K562 (cell line): Measurements from ENCODE around the gene SLC1A3. TPM values are rescaled to one million over a fixed set of nuclear protein-coding genes. Genes with fewer than 3 reads are reported as not detected.

Source experiments
- ATAC-seq: fragments of 200-7000 bp; cut with Tn5 transposase; 3 replicates; pipeline ENCODE4 v1.9.1; 2020; ENCODE audit warnings: moderate library complexity
- BruUV-seq: library from RNA; stranded (reverse); fragments of 400-500 nt; replicated peaks from 2 replicates; lab custom pipeline; 2021; lab: Mats Ljungman, UMichigan
- CTCF ChIA-PET: fragments of 300-600 bp; formaldehyde crosslinking; extraction: SDS; loops from one replicate; lab custom pipeline; 2021; ENCODE audit warnings: low intra/inter-chr PET ratio; lab: Yijun Ruan, JAX
- POLR2A ChIA-PET: fragments of 300-600, 350-650 bp; sonication (Branson Sonifier 250); formaldehyde crosslinking; extraction: SDS; loops from one replicate; lab custom pipeline; 2021; ENCODE audit warnings: antibody characterized with exemption, inconsistent platforms; lab: Yijun Ruan, JAX
- DNase-seq, 4 experiments: peaks; one replicate each; pipeline versions ENCODE4 v3.0.0 to v3.0.0-alpha.2; 2011 to 2018; ENCODE audit warnings: low spot score in 3 of 4, mixed read lengths in 3 of 4; ENCODE audit errors: extremely low read depth in 1 of 4
- FAIRE-seq: peaks from 2 replicates; lab custom pipeline; 2011; peaks lifted over from hg19 to GRCh38; lab: Jason Lieb, UNC
- H2AFZ ChIP-seq: 2 replicates; pipeline ENCODE4 v1.6.0; 2011; ENCODE audit warnings: low read depth, low read length, control low read depth, inconsistent platforms
- H3K27ac ChIP-seq: fragments of 200-600 bp; 3 replicates; pipeline ENCODE4 v1.8.0; 2011; ENCODE audit warnings: low read depth, mild to moderate bottlenecking, control low read depth, inconsistent platforms, low read length, moderate library complexity, mixed read lengths; ENCODE audit errors: extremely low read depth
- H3K27me3 ChIP-seq, 2 experiments: fragments of 300-600 bp in 1 of 2; 2 replicates in 1 of 2; 3 replicates in 1 of 2; pipeline versions ENCODE4 v1.6.0 to v1.8.0; 2011; ENCODE audit warnings: inconsistent platforms in 2 of 2, low read length in 2 of 2, mild to moderate bottlenecking in 1 of 2, mixed read lengths in 1 of 2, moderate library complexity in 1 of 2; ENCODE audit not compliant: control insufficient read depth in 2 of 2, insufficient read depth in 2 of 2
- H3K36me3 ChIP-seq: fragments of 300-600 bp; 3 replicates; pipeline ENCODE4 v1.8.0; 2011; ENCODE audit warnings: mild to moderate bottlenecking, low read length, inconsistent platforms; ENCODE audit not compliant: control insufficient read depth, insufficient read depth
- H3K4me1 ChIP-seq, 2 experiments: fragments of 200-600 bp in 1 of 2; replicated peaks in 1 of 2; 2 replicates in 1 of 2; 3 replicates in 1 of 2; pipeline versions ENCODE4 v1.5.1 to v1.8.0; 2011; ENCODE audit warnings: inconsistent platforms in 2 of 2, low read length in 2 of 2, mild to moderate bottlenecking in 1 of 2, mixed read lengths in 1 of 2, moderate library complexity in 1 of 2; ENCODE audit not compliant: control insufficient read depth in 2 of 2, insufficient read depth in 2 of 2
- H3K4me2 ChIP-seq: 2 replicates; pipeline ENCODE4 v1.6.1; 2011; ENCODE audit warnings: low read length, control low read depth, inconsistent platforms, mixed read lengths; ENCODE audit not compliant: insufficient read depth
- H3K4me3 ChIP-seq: fragments of 200-600 bp; sonication (generic), shearing (Covaris generic); 2 replicates; pipeline ENCODE4 v1.5.1; 2016; ENCODE audit warnings: control low read depth, inconsistent platforms
- H3K79me2 ChIP-seq: fragments of 200-600 bp; 3 replicates; pipeline ENCODE4 v1.8.0; 2011; ENCODE audit warnings: low read length, inconsistent platforms; ENCODE audit not compliant: control insufficient read depth, insufficient read depth
- H3K9ac ChIP-seq, 2 experiments: 2 replicates each; pipeline versions ENCODE4 v1.6.0 to v1.6.1; 2011; ENCODE audit warnings: low read depth in 2 of 2, low read length in 2 of 2, control low read depth in 1 of 2, inconsistent platforms in 1 of 2, mild to moderate bottlenecking in 1 of 2, mixed read lengths in 1 of 2; ENCODE audit not compliant: insufficient read depth in 1 of 2
- H3K9me1 ChIP-seq: one replicate; pipeline ENCODE4 v1.6.0; 2011; ENCODE audit warnings: inconsistent platforms, mild to moderate bottlenecking, low read length, moderate library complexity; ENCODE audit not compliant: control insufficient read depth, insufficient read depth
- H3K9me3 ChIP-seq: replicated peaks from 2 replicates; pipeline ENCODE4 v1.5.1; 2011; ENCODE audit warnings: low read depth, low read length, inconsistent platforms; ENCODE audit not compliant: control insufficient read depth, insufficient read depth
- H4K20me1 ChIP-seq: replicated peaks from 2 replicates; pipeline ENCODE4 v1.6.1; 2011; ENCODE audit warnings: low read length, inconsistent platforms, mixed read lengths; ENCODE audit not compliant: control insufficient read depth, insufficient read depth
- ERF ChIP-seq: fragments of 450-650 bp; formaldehyde crosslinking; IDR thresholded peaks from 2 replicates; pipeline ENCODE4 v1.4.0; 2020; ENCODE audit warnings: mild to moderate bottlenecking, mixed read lengths
- ESRRA ChIP-seq: fragments of 450-650 bp; IDR thresholded peaks from 2 replicates; pipeline ENCODE4 v1.6.1; 2014; ENCODE audit warnings: low read depth, mild to moderate bottlenecking, moderate library complexity, borderline replicate concordance
- FUS ChIP-seq: fragments of 200-400 bp; formaldehyde crosslinking; optimal IDR thresholded peaks from 2 replicates; pipeline ENCODE3; 2017; ENCODE audit warnings: low read depth, low read length
- MEF2D ChIP-seq: conservative IDR thresholded peaks from 2 replicates; pipeline ENCODE4 v1.6.1; 2016; ENCODE audit warnings: low read depth, missing genetic modification characterization, missing compliant biosample characterization
- MTA3 ChIP-seq: fragments of 450-650 bp; formaldehyde crosslinking; IDR thresholded peaks from 2 replicates; pipeline ENCODE4 v1.6.1; 2017; ENCODE audit warnings: mild to moderate bottlenecking, borderline replicate concordance
- NR1H2 ChIP-seq: sonication (generic); formaldehyde crosslinking; IDR thresholded peaks from 2 replicates; pipeline ENCODE4 v1.4.0; 2020; ENCODE audit warnings: mild to moderate bottlenecking, missing genetic modification reagents
- ZBTB1 ChIP-seq: sonication (generic); formaldehyde crosslinking; IDR thresholded peaks from 2 replicates; pipeline ENCODE4 v1.8.1; 2023; ENCODE audit warnings: missing genetic modification reagents, low read depth, mild to moderate bottlenecking, borderline replicate concordance
- ZKSCAN1 ChIP-seq: fragments of 150-350 bp; IDR thresholded peaks from 2 replicates; pipeline ENCODE4 v1.6.1; 2016; ENCODE audit warnings: low read depth, low read length
- ZNF146 ChIP-seq: IDR thresholded peaks from one replicate; pipeline ENCODE4 v1.6.1; 2018; ENCODE audit warnings: missing compliant biosample characterization; ENCODE audit not compliant: unreplicated experiment
- ZNF217 ChIP-seq: sonication (generic); formaldehyde crosslinking; IDR thresholded peaks from 2 replicates; pipeline ENCODE4 v1.8.0; 2022; ENCODE audit warnings: mild to moderate bottlenecking, missing genetic modification reagents
- ZNF354B ChIP-seq: fragments of 250-450 bp; sonication (Bioruptor Pico); IDR thresholded peaks from 2 replicates; pipeline ENCODE4 v1.4.0; 2020
- ZNF778 ChIP-seq: fragments of 450-650 bp; formaldehyde crosslinking; IDR thresholded peaks from 2 replicates; pipeline ENCODE4 v1.4.0; 2020; ENCODE audit warnings: mild to moderate bottlenecking, moderate library complexity
- WGBS: fragments of 100-300 bp; shearing (Covaris generic); methylation state at CpG from one replicate; pipeline ENCODE4 v1.1.6; 2016; ENCODE audit warnings: low coverage, mixed read lengths; ENCODE audit not compliant: insufficient coverage; ENCODE audit errors: missing lambda C conversion rate; 5-methylcytosine and 5-hydroxymethylcytosine counted together
- in situ Hi-C: fragments of 300-500 bp; cut with MboI; formaldehyde crosslinking; loops from 4 replicates; pipeline ENCODE4 v1.15.0; 2018; ENCODE audit warnings: inconsistent platforms, mixed read lengths
- intact Hi-C: fragments of 100-400 bp; cut with micrococcal nuclease; formaldehyde crosslinking; loops from 2 replicates; pipeline ENCODE4 v1.14.2; 2022
- polyA plus RNA-seq, 8 experiments: library from polyadenylated mRNA; depleted of rRNA in 4 of 8; stranded (reverse) in 5 of 8; unstranded in 3 of 8; fragments of >200 nt; fragmentation: Nextera tagmentation in 2 of 8; fragmentation: Illumina TruSeq in 1 of 8; extraction: Ambion mirVana in 2 of 8; extraction: Trizol in 1 of 8; gene quantifications; 2 replicates each; pipeline versions ENCODE4 v1.2.1 to v1.2.3, GENCODE V29; 2011 to 2014; ENCODE audit warnings: inconsistent platforms in 1 of 8, missing spikeins in 1 of 8
- total RNA-seq, 7 experiments: library from RNA; depleted of rRNA in 6 of 7; stranded (reverse); fragments of >200 nt in 6 of 7; fragmentation: Illumina TruSeq in 2 of 7; extraction: Trizol in 2 of 7; gene quantifications; 2 replicates each; pipeline versions ENCODE4 v1.2.1 to v1.2.3, GENCODE V29; 2011 to 2021; ENCODE audit warnings: low replicate concordance in 1 of 7
- TF ChIP-seq, protein P1 (sequence below): fragments of 450-650 bp; formaldehyde crosslinking; IDR thresholded peaks from 2 replicates; pipeline ENCODE4 v1.4.0; 2020; ENCODE audit warnings: mild to moderate bottlenecking, mixed read lengths
- TF ChIP-seq, protein P2 (sequence below): sonication (generic); formaldehyde crosslinking; IDR thresholded peaks from 2 replicates; pipeline ENCODE4 v1.8.0; 2022; ENCODE audit warnings: mild to moderate bottlenecking, missing genetic modification reagents
- TF ChIP-seq, protein P3 (sequence below): fragments of 250-450 bp; sonication (Bioruptor Pico); IDR thresholded peaks from 2 replicates; pipeline ENCODE4 v1.6.1; 2021; ENCODE audit warnings: mild to moderate bottlenecking

The SLC1A3 gene
- total and polyA plus RNA-seq, 9 of the 15 experiments (the other 6 are each of a cell fraction or from before 2014, with no cell fraction given) = 0.13 TPM; not detected in 8

DNA sequence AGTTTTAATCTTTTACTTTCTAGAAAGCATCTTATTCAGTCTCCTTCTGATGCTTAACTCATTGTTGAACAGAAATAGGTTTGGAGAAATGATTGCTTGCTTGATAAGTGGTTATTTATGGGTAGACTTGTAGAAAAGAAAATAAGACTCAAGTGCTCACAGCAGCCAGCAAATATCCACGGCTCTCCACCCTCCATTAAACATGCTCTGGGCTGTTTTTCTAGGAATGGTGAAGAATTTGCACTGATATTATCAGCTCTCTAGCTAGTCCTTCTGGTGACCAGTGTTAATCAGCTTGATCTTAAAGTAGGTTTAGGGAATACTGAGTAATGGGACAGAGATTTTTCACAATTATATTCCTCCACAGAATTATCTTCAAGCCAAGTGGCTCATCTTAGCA lies 60.6 kb downstream of the SLC1A3 start:
- no peaks in the 10 kb centered on the region for H3K79me2 ChIP-seq
- H3K36me3 ChIP-seq = no peaks in the 10 kb centered on the region
- H3K27me3 ChIP-seq = peaks cover 19 to 28% of the 10 kb centered on the region in 2 experiments
- no peak for FAIRE-seq
- BruUV-seq = no TSS peak
- no peak overlapping the region for H3K9ac ChIP-seq
- H4K20me1 ChIP-seq = no peaks in the 10 kb centered on the region
- H3K9me1 ChIP-seq = no peaks in the 10 kb centered on the region
- no peak for TF ChIP-seq ZBTB1 (CRISPR knock-in tag)
- no peak for TF ChIP-seq ZKSCAN1
- TF ChIP-seq ZNF217 (CRISPR knock-in tag) = no peak
- no peak for TF ChIP-seq FUS
- no peak for TF ChIP-seq ZNF146 (CRISPR knock-in tag)
- no peak for TF ChIP-seq ZNF778 (CRISPR knock-in tag)
- TF ChIP-seq, protein P1, sequence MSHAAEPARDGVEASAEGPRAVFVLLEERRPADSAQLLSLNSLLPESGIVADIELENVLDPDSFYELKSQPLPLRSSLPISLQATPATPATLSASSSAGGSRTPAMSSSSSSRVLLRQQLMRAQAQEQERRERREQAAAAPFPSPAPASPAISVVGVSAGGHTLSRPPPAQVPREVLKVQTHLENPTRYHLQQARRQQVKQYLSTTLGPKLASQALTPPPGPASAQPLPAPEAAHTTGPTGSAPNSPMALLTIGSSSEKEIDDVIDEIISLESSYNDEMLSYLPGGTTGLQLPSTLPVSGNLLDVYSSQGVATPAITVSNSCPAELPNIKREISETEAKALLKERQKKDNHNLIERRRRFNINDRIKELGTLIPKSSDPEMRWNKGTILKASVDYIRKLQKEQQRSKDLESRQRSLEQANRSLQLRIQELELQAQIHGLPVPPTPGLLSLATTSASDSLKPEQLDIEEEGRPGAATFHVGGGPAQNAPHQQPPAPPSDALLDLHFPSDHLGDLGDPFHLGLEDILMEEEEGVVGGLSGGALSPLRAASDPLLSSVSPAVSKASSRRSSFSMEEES (CRISPR knock-in tag) = no peak
- no peak for TF ChIP-seq ESRRA
- TF ChIP-seq, protein P2, sequence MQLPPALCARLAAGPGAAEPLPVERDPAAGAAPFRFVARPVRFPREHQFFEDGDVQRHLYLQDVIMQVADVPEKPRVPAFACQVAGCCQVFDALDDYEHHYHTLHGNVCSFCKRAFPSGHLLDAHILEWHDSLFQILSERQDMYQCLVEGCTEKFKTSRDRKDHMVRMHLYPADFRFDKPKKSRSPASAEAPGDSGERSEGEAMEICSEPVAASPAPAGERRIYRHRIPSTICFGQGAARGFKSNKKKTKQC (CRISPR knock-in tag) = no peak
- TF ChIP-seq, protein P3, sequence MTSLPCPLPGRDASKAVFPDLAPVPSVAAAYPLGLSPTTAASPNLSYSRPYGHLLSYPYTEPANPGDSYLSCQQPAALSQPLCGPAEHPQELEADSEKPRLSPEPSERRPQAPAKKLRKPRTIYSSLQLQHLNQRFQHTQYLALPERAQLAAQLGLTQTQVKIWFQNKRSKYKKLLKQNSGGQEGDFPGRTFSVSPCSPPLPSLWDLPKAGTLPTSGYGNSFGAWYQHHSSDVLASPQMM (CRISPR knock-in tag) = no peak
- no peak for TF ChIP-seq ZNF354B (CRISPR knock-in tag)
- no peak for TF ChIP-seq ERF
- TF ChIP-seq MTA3 = no peak
- no peak for TF ChIP-seq NR1H2 (CRISPR knock-in tag)
- no peak for TF ChIP-seq MEF2D
- H3K4me3 ChIP-seq = no peak overlapping the region
- CTCF ChIA-PET = no interaction called here
- intact Hi-C loops (no loop called here), in situ Hi-C loops (no loop called here)
- no peak for DNase-seq
- no peak overlapping the region for H3K27ac ChIP-seq
- H3K4me2 ChIP-seq = no peak overlapping the region
- 0% methylated on average over 1 of the region's 1 CpG for WGBS
- no peaks in the 10 kb centered on the region for H3K9me3 ChIP-seq
- no peaks in the 10 kb centered on the region for H3K4me1 ChIP-seq
- POLR2A ChIA-PET = no interaction called here
- ATAC-seq = no peak
- H2AFZ ChIP-seq = no peak overlapping the region
